ENCODE data around the gene ACTR3C.

Gene ACTR3C

DNA sequence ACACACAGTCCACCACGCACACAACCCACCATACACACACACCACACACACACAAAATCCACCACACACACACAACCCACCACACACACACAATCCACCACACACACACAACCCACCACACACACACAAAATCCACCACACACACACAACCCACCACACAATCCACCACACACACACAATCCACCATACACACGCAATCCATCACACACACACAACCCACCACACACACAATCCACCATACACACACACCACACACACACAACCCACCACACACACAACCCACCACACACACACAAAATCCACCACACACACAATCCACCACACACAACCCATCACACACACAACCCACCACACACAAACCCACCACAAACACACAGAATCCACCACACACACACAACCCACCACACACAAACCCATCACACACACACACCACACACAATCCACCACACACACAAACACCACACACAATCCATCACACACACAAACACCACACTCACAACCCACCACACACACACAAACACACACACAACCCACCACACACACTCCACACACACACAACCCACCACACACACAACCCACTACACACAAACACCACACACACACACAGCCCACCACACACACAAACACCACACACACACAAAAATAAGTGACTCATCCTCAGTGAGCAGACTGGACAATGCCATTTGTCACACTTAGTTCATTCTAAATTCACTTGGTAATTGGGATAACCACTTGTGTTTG, 36.4 kb upstream of the ACTR3C start:
- DNase-seq (ENCODE audit: low read depth, low spot score): no peak

DNA sequence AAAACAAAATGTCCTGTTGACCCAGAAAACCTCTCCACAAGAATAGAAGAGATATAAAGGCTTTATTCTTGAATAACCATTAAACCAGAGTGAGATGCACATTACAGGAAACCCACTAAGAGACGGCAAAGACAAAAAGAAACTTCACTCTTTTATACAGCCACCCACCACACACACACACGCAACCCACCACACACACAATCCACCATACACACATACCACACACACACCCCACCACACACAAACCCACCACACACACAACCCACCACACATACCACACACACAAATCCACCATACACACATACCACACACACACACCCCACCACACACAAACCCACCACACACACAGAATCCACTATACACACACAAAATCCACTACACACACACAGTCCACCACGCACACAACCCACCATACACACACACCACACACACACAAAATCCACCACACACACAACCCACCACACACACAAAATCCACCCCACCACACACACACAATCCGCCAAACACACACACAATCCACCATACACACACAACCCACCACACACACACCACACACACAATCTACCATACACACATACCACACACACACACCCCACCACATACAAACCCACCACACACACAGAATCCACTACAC, 35.8 kb upstream of the ACTR3C start:
- DNase-seq (ENCODE audit: low read depth, low spot score): no peak

DNA sequence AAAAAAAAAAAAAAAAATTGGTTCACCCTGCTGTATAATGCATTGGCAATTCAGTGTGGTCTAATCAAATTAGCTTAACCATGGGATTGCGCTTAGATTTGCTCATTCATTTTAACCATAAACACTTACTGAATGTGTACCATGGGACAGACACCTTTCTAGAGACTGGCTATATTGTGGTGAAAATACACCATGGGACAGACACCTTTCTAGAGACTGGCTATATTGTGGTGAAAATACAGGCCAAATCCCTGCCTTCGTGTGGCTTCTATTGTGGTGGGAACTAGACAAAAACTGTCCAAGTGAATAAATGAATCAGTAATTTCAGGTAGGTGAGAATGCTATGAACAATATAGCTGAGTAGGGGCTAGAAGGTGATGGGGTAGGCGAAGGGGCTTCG, 35.1 kb upstream of the ACTR3C start:
- DNase-seq (ENCODE audit: low read depth, low spot score): no peak

DNA sequence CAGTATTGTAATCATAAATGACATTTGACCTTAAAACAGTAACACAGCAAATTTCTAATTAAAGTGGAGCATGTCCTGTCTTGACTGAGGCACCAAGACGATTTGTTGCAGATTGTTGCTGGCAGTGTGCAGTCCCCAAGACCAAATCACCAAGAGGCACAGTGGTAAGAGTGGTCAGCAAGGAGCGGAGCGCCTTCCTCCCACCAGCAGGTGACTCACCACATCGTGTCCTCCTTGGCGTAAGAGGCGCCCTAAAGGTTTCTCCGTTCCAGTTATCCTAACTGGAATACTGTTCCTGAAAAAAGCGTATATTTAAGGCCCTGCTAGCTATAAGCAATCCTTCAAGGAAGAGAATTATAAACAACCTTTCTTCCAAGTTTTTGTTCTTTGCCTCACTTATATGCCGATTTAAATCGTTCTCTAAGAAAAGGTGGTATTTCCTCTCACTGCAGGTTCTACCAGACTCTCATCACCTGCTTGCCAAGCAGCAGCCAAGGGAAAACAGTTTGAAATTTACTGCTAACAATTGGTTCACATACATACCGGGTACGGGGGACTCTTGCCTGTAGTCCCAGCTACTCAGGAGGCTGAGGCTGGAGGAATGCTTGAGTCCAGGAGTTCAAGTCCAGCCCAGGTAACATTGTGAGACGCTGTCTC, 34.6 kb upstream of the ACTR3C start:
- DNase-seq (ENCODE audit: low read depth, low spot score): no peak

DNA sequence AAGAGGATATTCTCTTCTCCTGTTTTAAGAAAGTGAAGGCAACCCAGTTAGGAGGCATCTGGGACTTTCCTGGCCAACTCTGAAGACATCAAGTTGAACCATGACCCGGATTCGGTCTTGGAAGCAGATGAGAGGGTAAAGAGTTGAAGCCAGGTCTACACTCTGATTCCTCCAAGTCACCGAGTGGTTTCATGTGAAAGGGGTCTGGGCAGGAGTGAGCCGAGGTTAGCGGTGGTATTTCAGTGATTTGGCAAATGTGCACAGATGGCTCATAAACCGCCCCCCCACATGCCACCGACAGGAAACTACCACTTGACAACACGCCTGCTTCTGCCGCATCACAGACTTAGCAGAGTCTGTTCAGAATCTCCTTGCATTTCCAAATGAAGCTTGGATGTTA, 33.9 kb upstream of the ACTR3C start:
- no peak for DNase-seq (ENCODE audit: low read depth, low spot score)

DNA sequence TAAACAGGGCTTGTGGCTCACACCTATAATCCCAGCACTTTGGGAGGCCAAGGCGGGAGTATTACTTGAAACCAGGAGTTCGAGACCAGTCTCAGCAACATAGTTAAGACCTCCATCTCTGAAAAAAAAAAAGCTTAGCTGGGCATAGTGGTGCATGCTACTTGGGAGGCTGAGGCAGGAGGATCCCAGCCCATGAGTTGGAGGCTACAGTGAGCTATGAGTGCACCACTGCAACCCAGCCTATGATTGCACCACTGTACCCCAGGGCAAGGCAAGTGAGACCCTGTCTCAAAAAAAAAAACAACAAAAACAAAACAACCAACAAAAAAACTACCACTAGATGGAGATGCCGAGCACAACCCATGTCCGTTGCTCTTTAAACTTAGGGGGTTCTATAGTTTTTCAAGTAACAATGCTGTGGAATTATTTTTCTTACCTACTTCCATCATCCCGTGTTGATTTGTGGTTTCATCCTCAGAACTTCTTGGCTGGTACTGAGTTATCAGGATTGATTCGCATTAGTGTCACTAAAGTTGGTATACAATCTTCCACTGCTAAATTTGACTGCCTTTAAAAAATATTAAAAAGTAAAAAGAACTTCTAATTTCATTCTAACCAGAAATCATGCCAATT, 33.0 kb upstream of the ACTR3C start:
- no peak for DNase-seq (ENCODE audit: low read depth, low spot score)

DNA sequence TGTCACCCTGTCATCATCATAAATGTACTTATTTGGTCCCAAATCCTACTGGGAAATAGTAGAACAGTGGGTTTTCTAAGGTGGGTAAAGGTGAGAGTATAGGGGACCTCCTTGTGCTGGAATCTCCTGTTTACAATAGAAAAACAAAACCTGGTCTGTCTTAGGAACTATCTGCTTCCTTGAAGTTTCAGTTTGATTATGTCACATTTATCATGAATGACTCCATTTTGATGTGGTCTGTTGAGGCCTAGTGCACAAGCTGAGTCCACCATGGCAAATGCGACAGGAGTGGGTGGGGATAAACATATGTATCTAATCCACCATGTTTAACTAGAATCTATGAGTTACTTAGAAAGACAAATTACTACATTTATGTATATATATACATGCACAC, 32.3 kb upstream of the ACTR3C start:
- DNase-seq (ENCODE audit: low read depth, low spot score): no peak

DNA sequence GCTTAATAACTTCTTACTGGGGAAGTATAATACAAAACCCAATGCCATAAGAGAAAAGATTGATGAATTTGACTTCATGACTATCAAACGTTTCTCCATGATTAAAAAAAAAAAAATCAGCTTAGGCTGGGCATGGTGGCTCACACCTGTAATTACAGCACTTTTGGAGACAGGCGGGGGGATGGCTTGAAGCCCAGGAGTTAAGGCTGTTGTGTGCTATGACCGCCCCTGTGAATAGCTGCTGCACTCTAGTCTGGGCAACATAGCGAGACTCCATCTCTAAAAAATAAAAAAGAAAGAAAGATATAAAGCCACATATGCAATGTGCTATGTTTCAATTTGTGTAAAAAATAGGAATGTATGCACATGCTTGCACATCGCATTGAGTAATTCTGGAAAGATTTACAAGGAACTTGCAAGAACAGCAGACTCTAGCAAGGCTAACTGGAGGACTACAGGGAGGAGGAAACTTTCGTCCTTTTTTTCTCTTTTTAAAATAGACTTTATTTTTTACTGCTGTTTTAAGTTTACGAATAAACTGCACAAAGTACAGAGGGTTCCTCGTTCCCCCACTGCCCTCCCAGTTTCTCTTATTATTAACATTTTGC, 28.3 kb upstream of the ACTR3C start:
- DNase-seq (ENCODE audit: low read depth, low spot score): no peak

DNA sequence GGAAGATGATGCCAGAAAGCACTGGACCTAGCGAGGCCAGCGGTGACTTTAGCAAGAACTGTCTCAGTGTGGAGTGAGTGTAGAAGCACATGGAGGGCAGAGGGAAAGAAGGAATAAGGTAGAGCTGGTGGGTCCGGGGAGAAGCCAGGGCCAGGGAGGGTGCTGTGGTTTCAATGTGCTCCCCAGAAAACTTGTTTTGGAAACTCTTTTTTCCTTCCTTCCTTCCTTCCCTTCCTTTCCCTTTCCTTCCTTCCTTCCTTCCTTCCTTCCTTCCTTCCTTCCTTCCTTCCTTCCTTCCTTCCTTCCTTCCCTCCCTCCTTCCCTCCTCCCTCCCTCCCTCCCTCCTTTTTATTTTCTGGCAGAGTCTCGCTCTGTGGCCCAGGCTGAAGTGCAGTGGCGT, 23.6 kb upstream of the ACTR3C start:
- DNase-seq (ENCODE audit: low read depth, low spot score): no peak

DNA sequence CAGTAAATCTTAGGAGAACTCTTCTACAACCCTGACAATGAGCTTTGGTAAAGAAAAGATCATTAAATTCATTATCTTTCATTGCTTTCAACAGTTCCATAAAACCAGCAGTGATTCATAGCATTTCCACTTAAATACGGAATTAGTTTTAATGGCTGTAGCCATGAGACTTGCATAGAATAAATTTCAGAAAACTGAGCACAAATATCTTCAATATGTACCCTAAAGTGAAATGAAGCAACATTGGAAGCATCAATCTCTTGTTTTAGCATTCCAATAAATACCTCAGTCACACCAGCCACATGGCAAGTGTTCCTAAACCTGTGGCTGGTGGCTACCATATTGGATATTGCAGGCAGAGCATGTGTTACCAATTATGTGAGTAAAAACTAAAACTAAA, 21.7 kb upstream of the ACTR3C start:
- no peak for DNase-seq (ENCODE audit: low read depth, low spot score)

DNA sequence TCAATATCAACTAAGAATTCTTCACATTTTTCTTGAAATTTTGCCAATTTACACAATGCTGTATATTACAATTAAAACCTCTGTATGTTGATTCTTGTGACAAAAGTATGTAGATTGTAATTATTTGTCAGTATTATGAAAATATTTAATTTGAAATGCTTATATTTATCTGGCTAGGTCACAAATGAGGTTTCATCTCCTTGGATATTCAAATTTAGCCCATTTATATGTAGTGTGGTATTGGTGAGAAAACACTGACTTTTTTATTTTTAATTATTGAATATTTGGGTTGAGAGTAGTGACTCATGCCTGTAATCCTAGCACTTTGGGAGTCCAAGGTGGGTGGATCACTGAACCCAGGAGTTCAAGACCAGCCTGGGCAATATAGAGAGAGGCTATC, 21.0 kb upstream of the ACTR3C start:
- DNase-seq (ENCODE audit: low read depth, low spot score): no peak

DNA sequence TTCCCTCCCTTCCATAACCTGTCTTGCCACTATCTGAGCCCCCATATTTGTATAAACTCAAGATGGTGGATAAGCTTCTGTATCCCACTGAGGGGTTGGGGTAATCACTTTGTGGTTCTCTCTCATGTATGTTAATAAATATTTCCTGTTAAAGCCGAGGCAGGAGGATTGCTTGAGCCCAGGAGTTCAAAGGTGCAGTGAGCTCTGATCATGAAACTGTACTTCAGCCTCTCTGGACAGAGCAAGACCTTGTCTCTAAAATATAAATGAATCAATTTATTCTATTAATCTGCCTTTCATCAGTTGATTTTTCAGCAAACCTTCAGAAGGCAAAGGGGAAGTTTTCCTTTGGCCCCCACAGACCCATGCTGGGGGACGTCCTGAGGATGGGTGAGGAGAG, 19.9 kb upstream of the ACTR3C start:
- no peak for DNase-seq (ENCODE audit: low read depth, low spot score)

DNA sequence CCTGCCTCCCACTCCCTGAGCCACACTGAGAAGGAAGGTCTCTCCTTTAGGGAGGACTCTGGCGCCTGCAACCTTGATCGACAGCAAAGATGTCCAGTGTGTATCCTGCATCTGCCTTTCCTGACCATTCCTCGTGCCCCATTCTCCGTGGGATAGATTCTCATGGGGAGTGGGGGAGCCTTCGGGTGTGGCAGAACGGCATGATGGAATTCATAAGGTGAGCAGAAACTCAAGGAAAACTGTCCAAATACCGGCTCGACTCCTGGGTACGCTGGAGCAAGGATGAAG, 18.7 kb upstream of the ACTR3C start:
- DNase-seq (ENCODE audit: low read depth, low spot score): no peak

DNA sequence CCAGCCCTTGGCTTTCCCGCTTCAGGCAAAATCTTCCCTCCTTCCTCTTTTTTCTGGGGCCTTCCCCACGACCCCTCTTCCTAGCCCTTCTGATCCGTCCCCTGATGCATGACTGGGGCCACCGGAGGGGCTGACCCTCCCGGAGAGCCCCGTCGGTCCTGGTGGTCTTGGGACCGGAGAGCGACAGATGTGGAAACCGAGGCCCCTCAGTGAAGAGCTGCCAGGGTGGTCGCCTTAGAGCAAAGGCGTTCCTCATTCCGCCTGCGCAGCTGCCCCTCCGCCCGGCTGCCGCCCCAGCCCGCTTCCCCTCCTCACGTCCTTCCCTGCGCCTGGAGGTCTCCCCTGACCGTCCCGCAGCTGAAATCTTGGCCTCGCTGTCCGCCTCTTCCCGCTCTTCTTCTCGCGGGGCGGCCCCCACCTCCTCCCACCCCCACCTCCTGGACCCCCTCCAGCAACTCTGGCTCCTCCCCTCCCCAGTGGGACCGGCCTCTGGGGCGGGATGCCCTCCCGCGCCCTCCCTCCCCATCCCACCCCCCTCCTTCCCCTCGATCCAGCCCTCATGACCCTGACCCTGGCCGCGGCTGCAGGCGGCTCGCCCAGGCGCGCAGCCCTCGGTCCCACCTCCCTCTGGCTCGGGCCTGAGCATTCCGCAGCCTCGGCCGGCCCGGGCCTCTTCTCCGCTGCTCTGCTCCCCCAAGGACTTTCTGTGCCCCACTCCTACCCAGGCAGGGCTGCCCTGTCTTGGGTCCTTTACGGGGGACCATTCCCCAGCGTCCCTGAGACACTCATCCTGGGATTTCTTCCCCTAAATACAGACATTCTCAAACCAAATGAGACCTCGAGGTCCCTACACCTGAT, 18.1 kb upstream of the ACTR3C start, which contains the start of gene RARRES2:
RARRES2 (minus strand) TSS at position 367 of the 858 bp plus-strand sequence. CDS start 1,020 bp downstream, outside the sequence.
- no peak for DNase-seq (ENCODE audit: low read depth, low spot score)

DNA sequence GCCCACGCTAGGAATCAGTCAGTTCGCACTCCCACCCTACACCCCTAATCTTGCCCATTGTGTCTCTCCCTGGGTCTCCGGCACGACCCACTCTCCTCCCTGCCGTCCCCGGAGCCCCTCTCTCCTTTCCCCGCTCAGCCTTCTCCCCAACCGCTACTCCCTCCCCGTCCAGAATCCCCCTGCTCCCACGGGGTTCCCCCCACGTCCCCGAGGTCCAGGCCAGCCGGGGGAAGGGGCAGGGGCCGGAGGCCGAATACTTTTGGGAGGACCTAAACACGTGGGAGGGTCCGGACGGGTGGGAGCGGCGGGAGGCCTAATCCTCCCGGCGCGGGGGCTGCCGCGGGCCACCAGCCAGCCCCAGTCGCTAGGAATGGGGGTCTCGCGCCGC, 17.5 kb upstream of the ACTR3C start:
- DNase-seq (ENCODE audit: low read depth, low spot score): no peak

DNA sequence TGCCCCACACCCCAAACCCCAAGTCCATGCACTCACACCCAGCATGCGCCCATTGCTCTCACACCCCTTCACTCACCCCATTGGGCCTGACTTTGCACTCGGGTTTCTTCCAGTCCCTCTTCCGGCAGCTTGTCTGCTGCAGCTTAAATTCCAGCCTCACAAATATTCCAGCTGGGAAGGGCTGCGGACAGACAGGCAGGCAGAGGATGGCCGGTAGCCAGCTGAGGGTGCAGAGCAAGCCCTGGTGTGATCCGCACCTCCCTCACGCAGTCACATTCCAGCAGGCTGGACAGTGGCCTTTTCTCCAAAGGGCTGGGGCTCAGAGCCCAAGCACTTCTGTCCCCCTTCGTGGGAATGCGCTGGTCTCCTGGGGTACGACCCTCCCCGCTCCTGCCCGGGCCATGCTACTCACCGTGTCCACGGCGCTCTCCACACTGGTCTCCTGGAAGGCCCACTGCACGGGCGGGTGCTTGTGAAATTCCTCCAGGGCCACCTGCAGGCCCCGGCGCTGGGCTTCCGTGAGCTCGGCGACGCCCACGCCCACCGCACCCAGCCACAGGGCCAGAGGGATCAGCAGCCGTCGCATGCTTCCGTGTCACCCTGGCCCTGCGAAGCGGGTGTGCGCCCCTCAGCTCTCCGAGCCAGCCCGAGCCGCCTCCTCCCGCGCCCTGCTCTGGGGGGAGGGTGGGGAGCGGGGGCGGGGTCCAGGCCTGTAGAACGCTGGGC, 16.8 kb upstream of the ACTR3C start:
- no peak for DNase-seq (ENCODE audit: low read depth, low spot score)

DNA sequence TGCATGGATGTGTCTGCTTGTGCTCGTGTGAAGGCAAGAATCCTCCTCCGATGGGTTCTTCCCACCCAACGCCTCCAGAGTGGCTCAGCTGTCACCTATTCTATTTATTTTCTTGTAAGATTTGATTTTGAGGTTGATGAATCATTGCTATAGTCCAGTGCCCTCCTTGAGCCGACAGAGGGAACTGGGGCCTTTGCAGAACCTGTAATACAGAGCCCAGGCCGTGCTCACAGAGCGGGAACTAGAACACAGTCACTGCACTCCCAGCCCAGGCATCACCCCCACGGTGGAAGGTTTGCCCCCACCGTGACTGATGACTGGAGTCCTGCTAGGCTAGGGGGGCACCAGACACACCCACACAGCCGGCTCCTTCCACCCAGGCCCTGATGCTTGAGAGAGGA, 16.1 kb upstream of the ACTR3C start:
- no peak for DNase-seq (ENCODE audit: low read depth, low spot score)

DNA sequence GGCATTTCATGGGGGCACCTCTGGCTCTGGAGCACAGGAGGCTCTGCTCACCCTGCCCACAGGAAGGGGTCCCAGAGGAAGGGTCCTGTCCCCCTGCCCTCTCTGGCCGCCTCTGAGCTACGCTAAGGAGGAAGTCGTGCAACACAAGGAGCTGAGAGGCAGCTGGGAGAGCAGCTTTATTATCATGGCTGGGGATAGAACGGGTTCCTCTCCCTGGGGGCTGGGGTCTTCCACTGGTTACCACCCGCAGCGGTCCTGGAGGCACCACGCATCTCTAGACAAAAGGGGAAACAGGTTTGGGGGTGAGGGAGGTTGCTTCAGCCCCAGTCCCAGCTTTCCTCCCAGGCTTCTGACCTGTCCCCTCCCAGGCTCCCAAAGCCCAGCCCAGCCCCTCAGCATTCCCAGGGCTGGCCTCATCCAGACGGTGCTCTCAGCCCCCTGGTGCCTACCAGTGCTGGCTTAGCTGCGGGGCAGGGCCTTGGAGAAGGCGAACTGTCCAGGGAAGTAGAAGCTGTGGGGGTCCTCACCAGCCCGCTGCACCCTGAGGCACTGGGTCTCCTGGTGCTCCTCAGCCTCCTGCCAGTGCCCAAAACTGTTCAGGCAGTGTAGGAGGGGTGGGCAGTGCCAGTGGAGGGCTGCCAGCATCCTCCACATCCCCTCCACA, 15.0 kb upstream of the ACTR3C start:
- DNase-seq (ENCODE audit: low read depth, low spot score): no peak

DNA sequence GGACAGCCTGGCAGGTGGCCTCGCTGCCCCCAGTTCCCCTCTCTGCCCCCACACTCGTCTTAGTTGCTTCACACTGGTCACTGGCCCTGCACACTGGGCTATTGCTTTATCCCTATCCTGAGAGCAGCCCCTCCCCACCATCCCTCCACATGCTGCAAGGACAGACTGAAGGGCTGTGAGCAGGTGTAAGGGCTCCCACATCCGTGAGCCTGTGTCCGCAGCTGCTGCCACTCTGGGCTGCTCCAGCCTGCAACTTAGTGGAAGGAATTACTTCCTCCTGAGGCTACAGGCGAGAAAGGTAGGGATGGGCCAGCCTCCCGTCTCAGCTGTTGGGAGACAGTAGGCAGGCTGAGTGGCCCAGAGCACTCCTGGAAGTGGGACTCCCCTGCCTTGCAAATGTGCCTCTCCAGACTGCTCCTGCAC, 14.3 kb upstream of the ACTR3C start:
- no peak for DNase-seq (ENCODE audit: low read depth, low spot score)

DNA sequence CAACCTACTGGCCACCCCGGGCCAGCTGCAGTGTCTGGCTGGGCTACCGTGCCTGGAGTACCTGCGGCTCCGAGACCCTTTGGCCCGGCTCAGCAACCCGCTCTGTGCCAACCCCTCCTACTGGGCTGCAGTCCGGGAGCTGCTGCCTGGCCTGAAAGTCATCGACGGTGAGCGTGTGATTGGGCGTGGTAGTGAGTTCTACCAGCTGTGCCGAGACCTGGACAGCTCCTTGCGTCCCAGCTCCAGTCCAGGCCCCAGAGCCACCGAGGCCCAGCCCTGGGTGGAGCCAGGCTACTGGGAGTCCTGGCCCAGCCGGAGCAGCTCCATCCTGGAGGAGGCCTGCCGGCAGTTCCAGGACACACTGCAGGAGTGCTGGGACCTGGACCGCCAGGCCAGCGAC, 13.8 kb upstream of the ACTR3C start:
- no peak for DNase-seq (ENCODE audit: low read depth, low spot score)
